PFSK-1 (cell line): ENCODE measurements around the gene SNCAIP.

Experiments used
- POLR2AphosphoS5 ChIP-seq: IDR thresholded peaks from 2 replicates; pipeline ENCODE4 v1.6.1; 2012; ENCODE audit warnings: low read depth, mild to moderate bottlenecking, control low read depth, low read length, moderate library complexity
- REST ChIP-seq, 2 experiments: IDR thresholded peaks; 2 replicates each; pipeline versions ENCODE4 v1.6.1 to v1.8.0; 2011 to 2012; ENCODE audit warnings: low read depth in 2 of 2, low read length in 2 of 2, control low read depth in 1 of 2, inconsistent platforms in 1 of 2, mild to moderate bottlenecking in 1 of 2, moderate library complexity in 1 of 2; ENCODE audit not compliant: insufficient read depth in 1 of 2
- SIN3A ChIP-seq: IDR thresholded peaks from 2 replicates; pipeline ENCODE4 v1.6.1; 2012; ENCODE audit warnings: mild to moderate bottlenecking, low read length, moderate library complexity, borderline replicate concordance; ENCODE audit not compliant: insufficient read depth

- TF ChIP-seq POLR2AphosphoS5 (no peak), REST (IDR thresholded peaks at IDR 0.05; ENCODE audit: insufficient read depth in 1 of 2, low read depth in 2 of 2, low read length in 2 of 2) (no peak), SIN3A (no peak)
These were observed 86.0 kb downstream of the SNCAIP start for GRCh38 chr5:122398016-122398415.
